AG04450 (cell line): ENCODE measurements around the gene HIF3A. TPM values are rescaled to one million over a fixed set of nuclear protein-coding genes. Genes with fewer than 3 reads are reported as not detected.

Source experiments
- CTCF ChIA-PET: fragments of 300-600, 350-600 bp; formaldehyde crosslinking; extraction: SDS; loops from one replicate; lab custom pipeline; 2022; ENCODE audit warnings: antibody characterized with exemption, inconsistent platforms; lab: Charles Lee
- POLR2A ChIA-PET: fragments of 350-600 bp; formaldehyde crosslinking; extraction: SDS; loops from one replicate; lab custom pipeline; 2021; ENCODE audit warnings: antibody characterized with exemption, inconsistent platforms; lab: Yijun Ruan, JAX
- DNase-seq: peaks from one replicate; pipeline ENCODE4 v3.0.0-alpha.2; 2011; ENCODE audit warnings: low read depth, low spot score
- H3K27ac ChIP-seq: one replicate; pipeline ENCODE4 v1.5.1; 2012; ENCODE audit warnings: low read depth, low read length, control low read depth
- H3K27me3 ChIP-seq: one replicate; pipeline ENCODE4 v1.6.0; 2012; ENCODE audit warnings: low read length; ENCODE audit not compliant: control insufficient read depth, insufficient read depth
- H3K4me3 ChIP-seq: 2 replicates; pipeline ENCODE4 v1.5.1; 2011; ENCODE audit warnings: mild to moderate bottlenecking, low read depth, low read length, control low read depth
- H3K9me3 ChIP-seq: 2 replicates; pipeline ENCODE4 v1.5.1; 2012; ENCODE audit warnings: low read length; ENCODE audit not compliant: control insufficient read depth, insufficient read depth
- polyA plus RNA-seq: library from polyadenylated mRNA; depleted of rRNA; stranded (reverse); fragments of >200 nt; gene quantifications from 2 replicates; pipeline ENCODE4 v1.2.3, GENCODE V29; 2011
- TF ChIP-seq, protein P1 (sequence below): IDR thresholded peaks from 2 replicates; pipeline ENCODE4 v1.5.1; 2011; ENCODE audit warnings: low read depth, low read length, control low read depth, inconsistent platforms

Gene HIF3A
- polyA plus RNA-seq, 1 experiment = 0.21 TPM

- CTCF ChIA-PET = no interaction called here
These were observed 53.4 kb downstream of the HIF3A start for GRCh38 chr19:46350029-46350757.

GRCh38 chr19:46350758-46351159 is 53.9 kb downstream of the HIF3A start:
- no peaks in the 10 kb centered on the region for H3K27me3 ChIP-seq
- ChIA-PET CTCF (interaction anchor here (0.6 kb wide), 1 partner anchor 56 kb away, joined by 3 read pairs; no protein-coding TSS in a partner anchor), POLR2A (no interaction called here)
- H3K9me3 ChIP-seq = no peaks in the 10 kb centered on the region; the same call in 1 of the 2 replicates
- TF ChIP-seq, protein P1, sequence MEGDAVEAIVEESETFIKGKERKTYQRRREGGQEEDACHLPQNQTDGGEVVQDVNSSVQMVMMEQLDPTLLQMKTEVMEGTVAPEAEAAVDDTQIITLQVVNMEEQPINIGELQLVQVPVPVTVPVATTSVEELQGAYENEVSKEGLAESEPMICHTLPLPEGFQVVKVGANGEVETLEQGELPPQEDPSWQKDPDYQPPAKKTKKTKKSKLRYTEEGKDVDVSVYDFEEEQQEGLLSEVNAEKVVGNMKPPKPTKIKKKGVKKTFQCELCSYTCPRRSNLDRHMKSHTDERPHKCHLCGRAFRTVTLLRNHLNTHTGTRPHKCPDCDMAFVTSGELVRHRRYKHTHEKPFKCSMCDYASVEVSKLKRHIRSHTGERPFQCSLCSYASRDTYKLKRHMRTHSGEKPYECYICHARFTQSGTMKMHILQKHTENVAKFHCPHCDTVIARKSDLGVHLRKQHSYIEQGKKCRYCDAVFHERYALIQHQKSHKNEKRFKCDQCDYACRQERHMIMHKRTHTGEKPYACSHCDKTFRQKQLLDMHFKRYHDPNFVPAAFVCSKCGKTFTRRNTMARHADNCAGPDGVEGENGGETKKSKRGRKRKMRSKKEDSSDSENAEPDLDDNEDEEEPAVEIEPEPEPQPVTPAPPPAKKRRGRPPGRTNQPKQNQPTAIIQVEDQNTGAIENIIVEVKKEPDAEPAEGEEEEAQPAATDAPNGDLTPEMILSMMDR = no peak
- DNase-seq = no peak
- H3K27ac ChIP-seq = peak overlapping the region; percentile 65
- H3K4me3 ChIP-seq = no peak overlapping the region

More at GRCh38 chr19:46350029-46350757, 53.4 kb downstream of the HIF3A start:
- peak overlapping the region; percentile 21 for H3K27ac ChIP-seq
- no peak overlapping the region for H3K4me3 ChIP-seq
- POLR2A ChIA-PET = no interaction called here
- H3K27me3 ChIP-seq = no peaks in the 10 kb centered on the region
- TF ChIP-seq, protein P1 = no peak
- no peak for DNase-seq
- H3K9me3 ChIP-seq = no peaks in the 10 kb centered on the region; the same call in 1 of the 2 replicates

DNA sequence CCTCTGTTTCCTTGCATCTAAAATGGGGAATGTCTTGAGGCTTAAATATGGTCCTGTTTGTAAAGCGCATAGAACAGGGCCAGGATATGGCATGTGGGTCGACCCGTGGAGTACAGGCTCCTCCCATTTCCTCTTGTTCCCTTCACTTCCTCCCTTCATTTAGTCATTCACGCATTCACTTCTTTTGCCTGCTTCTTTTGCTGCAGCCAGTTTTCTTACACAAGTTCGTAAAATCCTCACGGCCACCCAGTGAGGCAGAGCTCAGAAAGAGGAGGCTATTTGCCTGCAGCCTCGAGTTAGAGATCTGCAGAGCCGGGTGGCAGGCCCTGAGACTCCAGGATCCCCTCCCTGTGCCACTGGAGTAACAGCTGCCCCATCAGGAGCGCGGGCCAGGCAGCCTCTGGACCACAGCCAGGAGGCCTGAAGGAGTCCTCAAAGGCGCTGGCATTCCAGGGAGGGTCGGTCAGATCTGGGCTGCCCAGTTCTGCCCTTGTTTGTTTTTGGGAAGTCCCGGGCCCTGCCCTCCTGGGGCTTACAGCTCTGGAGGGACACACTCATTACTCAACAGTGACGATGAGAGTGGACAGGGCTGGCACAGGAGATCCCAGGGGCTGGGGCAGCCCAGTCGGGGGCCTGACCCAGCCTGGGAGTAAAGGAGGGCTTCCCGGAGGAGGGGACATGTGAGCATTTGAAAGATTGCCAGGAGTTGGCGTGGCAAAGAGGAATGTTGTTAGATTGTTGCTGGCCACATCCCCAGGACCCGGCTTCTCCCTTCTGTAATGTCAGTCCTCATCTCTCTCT is 54.6 kb downstream of the HIF3A start:
- ChIA-PET POLR2A (no interaction called here), CTCF (interaction anchor here (0.5 to 1.4 kb wide), 3 partner anchors 44 to 57 kb away, joined by 3 to 5 read pairs (median 3); no protein-coding TSS in a partner anchor)
- TF ChIP-seq, protein P1 = no peak
- Histone ChIP-seq H3K4me3 (no peak overlapping the region), H3K9me3 (no peaks in the 10 kb centered on the region; the same call in 1 of the 2 replicates), H3K27me3 (no peaks in the 10 kb centered on the region), H3K27ac (peak overlapping the region; percentile 65)
- no peak for DNase-seq

DNA sequence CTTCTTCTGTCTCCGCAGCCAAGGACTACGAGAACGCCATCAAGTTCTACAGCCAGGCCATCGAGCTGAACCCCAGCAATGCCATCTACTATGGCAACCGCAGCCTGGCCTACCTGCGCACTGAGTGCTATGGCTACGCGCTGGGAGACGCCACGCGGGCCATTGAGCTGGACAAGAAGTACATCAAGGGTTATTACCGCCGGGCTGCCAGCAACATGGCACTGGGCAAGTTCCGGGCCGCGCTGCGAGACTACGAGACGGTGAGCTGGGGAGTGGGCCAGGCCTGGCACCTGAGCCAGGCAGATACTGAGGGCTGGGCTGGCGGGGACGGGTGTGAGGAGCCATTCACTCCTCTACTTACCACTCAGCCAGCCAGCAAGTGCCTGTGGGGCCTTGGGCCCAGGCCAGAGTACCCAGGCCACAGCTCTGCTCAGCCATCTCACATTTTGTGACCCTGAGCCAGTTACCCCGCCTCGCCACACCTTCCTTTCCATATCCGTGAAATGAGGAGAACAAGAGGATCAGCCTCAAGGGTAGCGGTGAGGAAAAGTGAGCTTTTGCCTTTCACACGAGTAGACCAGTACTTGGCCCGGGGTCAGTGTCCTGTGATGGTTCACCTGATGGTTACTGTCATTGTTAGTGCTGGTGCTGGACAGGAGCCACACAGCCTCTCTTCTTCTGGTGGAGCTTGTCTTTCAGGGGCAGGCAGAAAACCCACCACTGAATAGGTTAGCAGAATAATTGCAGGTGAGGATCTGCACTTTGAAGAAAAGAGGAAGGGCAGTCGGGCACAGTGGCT is 57.1 kb downstream of the HIF3A start:
- CTCF ChIA-PET = interaction anchor here (1.0 to 1.1 kb wide), 2 partner anchors 10 to 74 kb away, joined by 3 to 7 read pairs; no protein-coding TSS in a partner anchor
- TF ChIP-seq, protein P1 = no peak
- no peak overlapping the region for H3K27ac ChIP-seq
- H3K4me3 ChIP-seq = no peak overlapping the region
- POLR2A ChIA-PET = no interaction called here
- DNase-seq = no peak
- no peaks in the 10 kb centered on the region for H3K27me3 ChIP-seq
- H3K9me3 ChIP-seq = no peaks in the 10 kb centered on the region; the same call in 1 of the 2 replicates
